ENCODE measurements around the gene PPP1R37. TPM values are rescaled to one million over a fixed set of nuclear protein-coding genes. Genes with fewer than 3 reads are reported as not detected.
A peak's percentile ranks its signal among the peaks of the same experiment; 100 is the strongest.

PPP1R37 gene
- total and polyA plus RNA-seq, 2 of the 8 experiments (the other 6 are each of a cell fraction or from before 2014, with no cell fraction given) = 14.6 to 25.7 TPM

- Histone ChIP-seq H4K91ac (replicated peaks; ENCODE audit: insufficient read length, low read length) (no peak overlapping the region), H3K36me3 (ENCODE audit: control insufficient read depth in 2 of 4, insufficient read depth in 4 of 4, low read length in 3 of 4) (no peaks in the 10 kb centered on the region; a peak in 2 of 8 replicates), H4K20me1 (replicated peaks in 1 of 2; ENCODE audit: control insufficient read depth in 1 of 2, insufficient read depth in 2 of 2, low read length in 2 of 2) (peaks cover 77 to 82% of the 10 kb centered on the region in 2 experiments), H2AK5ac (ENCODE audit: low read depth, low read length) (no peak overlapping the region), H3K4me2 (ENCODE audit: insufficient read depth in 1 of 2, low read depth in 2 of 2, low read length in 2 of 2) (no peak overlapping the region), H4K5ac (ENCODE audit: insufficient read length, low read depth, low read length) (no peak overlapping the region), H3K79me2 (ENCODE audit: control insufficient read depth in 1 of 2, insufficient read depth in 2 of 2, low read length in 2 of 2) (peaks cover 18 to 99% of the 10 kb centered on the region in 2 experiments; a peak in 3 of 4 replicates), H2BK20ac (ENCODE audit: low read length) (no peak overlapping the region), H2BK15ac (ENCODE audit: low read length) (no peak overlapping the region), H4K8ac (ENCODE audit: extremely low read depth, insufficient read depth, low read length) (no peak overlapping the region), H3K23ac (ENCODE audit: insufficient read length) (no peak overlapping the region), H3K18ac (ENCODE audit: extremely low read depth, low read length) (no peak overlapping the region), H3K14ac (ENCODE audit: insufficient read length) (no peak overlapping the region), H3K9me3 (ENCODE audit: insufficient read depth in 2 of 2, low read depth in 1 of 2, low read length in 1 of 2) (no peaks in the 10 kb centered on the region), H2BK12ac (ENCODE audit: low read depth, low read length) (0 out of 2 replicates have a peak overlapping the region, but pooled peaks have one; percentile 4), H3K56ac (replicated peaks; ENCODE audit: insufficient read length, low read depth, low read length) (no peak overlapping the region), H3K9ac (replicated peaks in 1 of 4; ENCODE audit: extremely low read depth in 1 of 4, low read depth in 3 of 4, low read length in 3 of 4) (no peak overlapping the region), H2BK120ac (replicated peaks; ENCODE audit: low read depth, low read length) (no peak overlapping the region), H2AFZ (ENCODE audit: low read length) (no peak overlapping the region), H3K27ac (ENCODE audit: low read depth, low read length) (no peak overlapping the region), H3K4ac (replicated peaks; ENCODE audit: insufficient read length, low read depth, low read length) (no peak overlapping the region), H3K27me3 (replicated peaks in 1 of 4; ENCODE audit: control insufficient read depth in 3 of 4, extremely low read depth in 1 of 4, insufficient read depth in 3 of 4, low read length in 3 of 4) (no peaks in the 10 kb centered on the region), H3K23me2 (ENCODE audit: low read depth, low read length) (no peaks in the 10 kb centered on the region), H3K4me1 (replicated peaks in 1 of 4; ENCODE audit: control insufficient read depth in 3 of 4, insufficient read depth in 4 of 4, low read length in 3 of 4) (peaks cover 0 to 36% (median 18%) of the 10 kb centered on the region in 4 experiments; a peak in 6 of 7 replicates), H2BK5ac (ENCODE audit: low read depth, low read length) (no peak overlapping the region), H3K79me1 (ENCODE audit: low read depth, low read length) (peaks cover 76% of the 10 kb centered on the region), H3K4me3 (ENCODE audit: extremely low read depth in 1 of 4, insufficient read depth in 2 of 4, low read depth in 3 of 4, low read length in 4 of 4) (no peak overlapping the region)
- POLR2A ChIA-PET (ENCODE audit: partially characterized antibody) = interaction anchor here (1.3 to 8.4 kb wide), 5 partner anchors 10 to 48 kb away, joined by 3 to 70 read pairs (median 5); partner anchors contain the start of gene PPP1R37
- no peak for FAIRE-seq
- no peak for DNase-seq (ENCODE audit: low read depth in 1 of 2, low spot score in 2 of 2)
- WGBS, 2 experiments (ENCODE audit: extremely low coverage in 1 of 2, insufficient coverage in 1 of 2, insufficient read length in 1 of 2, insufficient replicate concordance in 2 of 2, low coverage in 1 of 2, low lambda C conversion rate in 2 of 2, missing lambda C conversion rate in 1 of 2) = 93% methylated on average over 8 of the region's 8 CpGs; no CpG with 5 or more reads in 1 of the 2 experiments
- CTCF ChIA-PET (ENCODE audit: partially characterized antibody) = interaction anchor here (0.8 to 8.3 kb wide), 3 partner anchors 13 to 37 kb away, joined by 4 to 57 read pairs (median 19); no protein-coding TSS in a partner anchor
- TF ChIP-seq RNF2 (IDR thresholded peaks at IDR 0.05; ENCODE audit: borderline replicate concordance, low read depth, low read length, missing control alignments, poor library complexity, severe bottlenecking) (no peak), KDM4A (IDR thresholded peaks at IDR 0.05; ENCODE audit: low read depth, low read length, severe bottlenecking) (no peak), TBP (IDR thresholded peaks at IDR 0.05; ENCODE audit: low read depth, low read length) (no peak), NRF1 (IDR thresholded peaks at IDR 0.05; ENCODE audit: low read depth, low read length) (no peak), MAX (IDR thresholded peaks at IDR 0.05) (no peak), TAF1 (IDR thresholded peaks at IDR 0.05; ENCODE audit: low read depth, low read length) (no peak), SRF (IDR thresholded peaks at IDR 0.05; ENCODE audit: low read depth, low read length) (no peak), EGR1 (IDR thresholded peaks at IDR 0.05; ENCODE audit: borderline replicate concordance, low read depth, low read length) (no peak), GABPA (IDR thresholded peaks at IDR 0.05; ENCODE audit: borderline replicate concordance, insufficient read depth, low read length) (no peak), ATF3 (IDR thresholded peaks at IDR 0.05; ENCODE audit: insufficient read depth, low read depth, low read length) (no peak), BCL11A (IDR thresholded peaks at IDR 0.05; ENCODE audit: low read depth in 2 of 2, low read length in 2 of 2) (no peak)
These were observed 7.9 kb downstream of the PPP1R37 start for GRCh38 chr19:45100846-45101252.
